BJ (cell line): ENCODE results near the gene PIP5K1C. TPM values are rescaled to one million over a fixed set of nuclear protein-coding genes. Genes with fewer than 3 reads are reported as not detected.

Experiments
- CTCF ChIA-PET: fragments of 350-600 bp; formaldehyde crosslinking; extraction: SDS; loops from one replicate; lab custom pipeline; 2021; ENCODE audit warnings: antibody characterized with exemption, inconsistent platforms; lab: Yijun Ruan, JAX
- POLR2A ChIA-PET: fragments of 300-600 bp; sonication (Branson Sonifier 250); formaldehyde crosslinking; extraction: SDS; loops from one replicate; lab custom pipeline; 2021; ENCODE audit warnings: antibody characterized with exemption; lab: Charles Lee
- DNase-seq: peaks from one replicate; pipeline ENCODE4 v3.0.0-alpha.2; 2011; ENCODE audit warnings: low read depth
- H3K27me3 ChIP-seq: 2 replicates; pipeline ENCODE4 v1.6.0; 2011; ENCODE audit warnings: low read length; ENCODE audit not compliant: control insufficient read depth, insufficient read depth
- H3K36me3 ChIP-seq: 2 replicates; pipeline ENCODE4 v1.5.1; 2011; ENCODE audit warnings: low read length; ENCODE audit not compliant: control insufficient read depth, insufficient read depth
- H3K4me3 ChIP-seq: 2 replicates; pipeline ENCODE4 v1.5.1; 2011; ENCODE audit warnings: low read depth, mild to moderate bottlenecking, control low read depth, low read length
- CTCF ChIP-seq: IDR thresholded peaks from 2 replicates; pipeline ENCODE4 v1.5.1; 2011; ENCODE audit warnings: low read depth, mild to moderate bottlenecking, control low read depth, inconsistent platforms, low read length, moderate library complexity; ENCODE audit not compliant: insufficient read depth
- polyA plus RNA-seq: library from polyadenylated mRNA; depleted of rRNA; stranded (reverse); fragments of >200 nt; gene quantifications from 2 replicates; pipeline ENCODE4 v1.2.3, GENCODE V29; 2011

The PIP5K1C gene
- polyA plus RNA-seq, 1 experiment: 35.3 TPM

GRCh38 chr19:3604987-3605343 is 95.3 kb downstream of the PIP5K1C start:
- no peak for DNase-seq

GRCh38 chr19:3604227-3604986 is 95.9 kb downstream of the PIP5K1C start:
- no peaks in the 10 kb centered on the region for H3K36me3 ChIP-seq
- H3K27me3 ChIP-seq: no peaks in the 10 kb centered on the region
- no peak for TF ChIP-seq CTCF
- H3K4me3 ChIP-seq: no peak overlapping the region
- ChIA-PET POLR2A (no interaction called here), CTCF (interaction anchor here (0.9 to 1.7 kb wide), 2 partner anchors 11 to 27 kb away, joined by 3 read pairs; no protein-coding TSS in a partner anchor)
- no peak for DNase-seq

More at GRCh38 chr19:3604987-3605343, 95.3 kb downstream of the PIP5K1C start:
- H3K4me3 ChIP-seq: no peak overlapping the region
- peaks cover 1% of the 10 kb centered on the region; the same call in 1 of the 2 replicates for H3K36me3 ChIP-seq
- ChIA-PET CTCF (interaction anchor here (0.9 kb wide), 1 partner anchor 28 kb away, joined by 3 read pairs; no protein-coding TSS in a partner anchor), POLR2A (no interaction called here)
- H3K27me3 ChIP-seq: no peaks in the 10 kb centered on the region
- TF ChIP-seq CTCF: no peak

GRCh38 chr19:3603121-3603811 is 97.0 kb downstream of the PIP5K1C start:
- Histone ChIP-seq H3K4me3 (no peak overlapping the region), H3K27me3 (no peaks in the 10 kb centered on the region), H3K36me3 (no peaks in the 10 kb centered on the region)
- no peak for DNase-seq
- CTCF ChIA-PET: interaction anchor here (1.1 to 1.7 kb wide), 2 partner anchors 10 to 20 kb away, joined by 3 read pairs; no protein-coding TSS in a partner anchor
- POLR2A ChIA-PET: no interaction called here
- TF ChIP-seq CTCF: no peak

GRCh38 chr19:3601021-3601420 is 99.2 kb downstream of the PIP5K1C start:
- CTCF ChIA-PET: no interaction called here
- TF ChIP-seq CTCF: no peak
- no peaks in the 10 kb centered on the region for H3K36me3 ChIP-seq
- no peaks in the 10 kb centered on the region for H3K27me3 ChIP-seq
- POLR2A ChIA-PET: no interaction called here
- no peak overlapping the region for H3K4me3 ChIP-seq
- DNase-seq: no peak

GRCh38 chr19:3599776-3600187 is 100.5 kb downstream of the PIP5K1C start:
- Histone ChIP-seq H3K27me3 (no peaks in the 10 kb centered on the region), H3K36me3 (no peaks in the 10 kb centered on the region), H3K4me3 (no peak overlapping the region)
- ChIA-PET POLR2A (no interaction called here), CTCF (no interaction called here)
- peak; percentile 16; the same call in 1 of the 2 replicates for TF ChIP-seq CTCF
- no peak for DNase-seq
